H1 (cell line): ENCODE measurements around the gene POLR2A. TPM values are rescaled to one million over a fixed set of nuclear protein-coding genes. Genes with fewer than 3 reads are reported as not detected.

ENCODE experiments used
- CTCF ChIA-PET: fragments of 300-600 bp; sonication (Branson Sonifier 250); formaldehyde crosslinking; loops from one replicate; lab custom pipeline; 2021; ENCODE audit not compliant: partially characterized antibody; lab: Charles Lee
- POLR2A ChIA-PET: fragments of 300-600 bp; sonication (Branson Sonifier 250); formaldehyde crosslinking; loops from one replicate; lab custom pipeline; 2021; ENCODE audit warnings: inconsistent platforms; ENCODE audit not compliant: partially characterized antibody; lab: Charles Lee
- DNase-seq, 2 experiments: peaks; one replicate each; pipeline versions ENCODE4 v3.0.0 to v3.0.0-alpha.2; 2010 to 2022; ENCODE audit warnings: low spot score in 2 of 2, low read depth in 1 of 2, mixed read lengths in 1 of 2
- FAIRE-seq: peaks from 2 replicates; lab custom pipeline; 2011; peaks lifted over from hg19 to GRCh38; lab: Jason Lieb, UNC
- H2AFZ ChIP-seq: 2 replicates; pipeline ENCODE4 v1.8.1; 2012; ENCODE audit warnings: low read length, inconsistent platforms
- H2AK5ac ChIP-seq: 2 replicates; pipeline ENCODE4 v1.6.1; 2013; ENCODE audit warnings: low read depth, low read length
- H2BK120ac ChIP-seq: replicated peaks from 2 replicates; pipeline ENCODE3; 2013; ENCODE audit warnings: low read depth, low read length, inconsistent platforms
- H2BK12ac ChIP-seq: 2 replicates; pipeline ENCODE4 v1.6.1; 2013; ENCODE audit warnings: low read depth, low read length
- H2BK15ac ChIP-seq: 2 replicates; pipeline ENCODE4 v1.6.1; 2013; ENCODE audit warnings: low read length
- H2BK20ac ChIP-seq: 2 replicates; pipeline ENCODE4 v1.6.1; 2013; ENCODE audit warnings: low read length
- H2BK5ac ChIP-seq: 2 replicates; pipeline ENCODE4 v1.6.1; 2013; ENCODE audit warnings: low read depth, low read length
- H3K14ac ChIP-seq: 2 replicates; pipeline ENCODE4 v1.6.1; 2013; ENCODE audit warnings: inconsistent platforms; ENCODE audit not compliant: insufficient read length
- H3K18ac ChIP-seq: 2 replicates; pipeline ENCODE4 v1.6.1; 2013; ENCODE audit warnings: low read length; ENCODE audit errors: extremely low read depth
- H3K23ac ChIP-seq: 2 replicates; pipeline ENCODE4 v1.6.1; 2013; ENCODE audit warnings: inconsistent platforms; ENCODE audit not compliant: insufficient read length
- H3K23me2 ChIP-seq: 2 replicates; pipeline ENCODE4 v1.6.1; 2013; ENCODE audit warnings: low read depth, low read length
- H3K27ac ChIP-seq: 2 replicates; pipeline ENCODE4 v1.6.1; 2011; ENCODE audit warnings: low read depth, low read length, inconsistent platforms
- H3K27me3 ChIP-seq, 4 experiments: replicated peaks in 1 of 4; 1 replicate in 1 of 4; 2 replicates in 3 of 4; pipeline versions ENCODE4 v1.6.1 to v1.8.1; 2011 to 2013; ENCODE audit warnings: low read length in 3 of 4, mild to moderate bottlenecking in 3 of 4, inconsistent platforms in 2 of 4, mixed read lengths in 2 of 4, moderate library complexity in 1 of 4; ENCODE audit not compliant: control insufficient read depth in 3 of 4, insufficient read depth in 3 of 4; ENCODE audit errors: extremely low read depth in 1 of 4
- H3K36me3 ChIP-seq, 4 experiments: 2 replicates each; pipeline versions ENCODE4 v1.6.1 to v1.8.1; 2011 to 2013; ENCODE audit warnings: mild to moderate bottlenecking in 4 of 4, low read length in 3 of 4, moderate library complexity in 2 of 4, control low read depth in 1 of 4, inconsistent platforms in 1 of 4; ENCODE audit not compliant: insufficient read depth in 4 of 4, control insufficient read depth in 2 of 4
- H3K4ac ChIP-seq: replicated peaks from 2 replicates; pipeline ENCODE3; 2013; ENCODE audit warnings: low read length, low read depth, mixed read lengths, inconsistent platforms; ENCODE audit not compliant: insufficient read length
- H3K4me1 ChIP-seq, 4 experiments: replicated peaks in 1 of 4; 1 replicate in 1 of 4; 2 replicates in 3 of 4; pipeline versions ENCODE4 v1.6.1 to v1.8.1; 2011 to 2013; ENCODE audit warnings: low read length in 3 of 4, inconsistent platforms in 2 of 4, mixed read lengths in 1 of 4; ENCODE audit not compliant: insufficient read depth in 4 of 4, control insufficient read depth in 3 of 4
- H3K4me2 ChIP-seq, 2 experiments: 2 replicates each; pipeline versions ENCODE4 v1.6.1 to v1.8.1; 2011 to 2013; ENCODE audit warnings: low read depth in 2 of 2, low read length in 2 of 2, control low read depth in 1 of 2, inconsistent platforms in 1 of 2, mild to moderate bottlenecking in 1 of 2; ENCODE audit not compliant: insufficient read depth in 1 of 2
- H3K4me3 ChIP-seq, 4 experiments: fragments of 200-600, 300-600 bp in 1 of 4; sonication (generic), shearing (Covaris generic), sonication (Bioruptor Twin) in 1 of 4; 2 replicates each; pipeline versions ENCODE4 v1.5.1 to v1.8.1; 2011 to 2016; ENCODE audit warnings: low read length in 4 of 4, low read depth in 3 of 4, control low read depth in 2 of 4, inconsistent platforms in 2 of 4, mild to moderate bottlenecking in 2 of 4, mixed read lengths in 1 of 4, moderate library complexity in 1 of 4; ENCODE audit not compliant: insufficient read depth in 2 of 4; ENCODE audit errors: extremely low read depth in 1 of 4
- H3K56ac ChIP-seq: replicated peaks from 2 replicates; pipeline ENCODE3; 2013; ENCODE audit warnings: low read depth, mild to moderate bottlenecking, mixed read lengths, low read length, inconsistent platforms; ENCODE audit not compliant: insufficient read length
- H3K79me1 ChIP-seq: 2 replicates; pipeline ENCODE4 v1.6.1; 2013; ENCODE audit warnings: low read depth, low read length, control low read depth
- H3K79me2 ChIP-seq, 2 experiments: 2 replicates each; pipeline versions ENCODE4 v1.6.1 to v1.8.1; 2012 to 2013; ENCODE audit warnings: low read length in 2 of 2, mild to moderate bottlenecking in 2 of 2, inconsistent platforms in 1 of 2; ENCODE audit not compliant: insufficient read depth in 2 of 2, control insufficient read depth in 1 of 2
- H3K9ac ChIP-seq, 4 experiments: replicated peaks in 1 of 4; 1 replicate in 1 of 4; 2 replicates in 3 of 4; pipeline versions ENCODE4 v1.6.1 to v1.8.1; 2011 to 2013; ENCODE audit warnings: low read depth in 3 of 4, low read length in 3 of 4, control low read depth in 2 of 4, mild to moderate bottlenecking in 2 of 4, moderate library complexity in 2 of 4, inconsistent platforms in 1 of 4; ENCODE audit errors: extremely low read depth in 1 of 4
- H3K9me3 ChIP-seq, 2 experiments: 2 replicates each; pipeline versions ENCODE4 v1.6.1 to v1.8.1; 2012 to 2013; ENCODE audit warnings: mild to moderate bottlenecking in 2 of 2, moderate library complexity in 2 of 2, control low read depth in 1 of 2, inconsistent platforms in 1 of 2, low read depth in 1 of 2, low read length in 1 of 2, mixed read lengths in 1 of 2; ENCODE audit not compliant: insufficient read depth in 2 of 2
- H4K20me1 ChIP-seq, 2 experiments: replicated peaks in 1 of 2; 2 replicates each; pipeline versions ENCODE3 to v1.8.1; 2011 to 2013; ENCODE audit warnings: inconsistent platforms in 2 of 2, low read length in 2 of 2, mild to moderate bottlenecking in 1 of 2; ENCODE audit not compliant: insufficient read depth in 2 of 2, control insufficient read depth in 1 of 2
- H4K5ac ChIP-seq: 2 replicates; pipeline ENCODE4 v1.6.1; 2013; ENCODE audit warnings: low read length, low read depth, mixed read lengths, inconsistent platforms; ENCODE audit not compliant: insufficient read length
- H4K8ac ChIP-seq: 2 replicates; pipeline ENCODE4 v1.8.0; 2013; ENCODE audit warnings: mild to moderate bottlenecking, moderate library complexity, low read length, inconsistent platforms; ENCODE audit not compliant: insufficient read depth; ENCODE audit errors: extremely low read depth
- H4K91ac ChIP-seq: replicated peaks from 2 replicates; pipeline ENCODE3; 2013; ENCODE audit warnings: low read length, mixed read lengths, inconsistent platforms; ENCODE audit not compliant: insufficient read length
- BACH1 ChIP-seq: IDR thresholded peaks from 2 replicates; pipeline ENCODE4 v1.6.1; 2012; ENCODE audit warnings: low read length, improper control_type of control experiment
- CBX5 ChIP-seq: fragments of 300-800, 300-1000 bp; sonication (generic); IDR thresholded peaks from 2 replicates; pipeline ENCODE4 v1.7.1; 2016; ENCODE audit warnings: antibody characterized with exemption, low read length, low read depth
- CBX8 ChIP-seq: fragments of 300-800, 300-1000 bp; sonication (generic); IDR thresholded peaks from 2 replicates; pipeline ENCODE4 v1.7.1; 2016; ENCODE audit warnings: low read depth, low read length, borderline replicate concordance
- CHD2 ChIP-seq: IDR thresholded peaks from 2 replicates; pipeline ENCODE4 v1.6.1; 2012; ENCODE audit warnings: low read length, improper control_type of control experiment
- CREB1 ChIP-seq: IDR thresholded peaks from 2 replicates; pipeline ENCODE4 v1.6.1; 2012; ENCODE audit warnings: inconsistent platforms
- GTF2F1 ChIP-seq: IDR thresholded peaks from 2 replicates; pipeline ENCODE4 v1.6.1; 2012; ENCODE audit warnings: low read depth, low read length, improper control_type of control experiment, borderline replicate concordance
- PHF8 ChIP-seq: fragments of 200-600 bp; sonication (generic); conservative IDR thresholded peaks from 2 replicates; pipeline ENCODE4 v1.7.1; 2012; ENCODE audit warnings: low read depth, mild to moderate bottlenecking, inconsistent platforms, low read length, moderate library complexity
- RXRA ChIP-seq: IDR thresholded peaks from 2 replicates; pipeline ENCODE4 v1.6.1; 2011; ENCODE audit warnings: low read depth, mild to moderate bottlenecking, low read length, moderate library complexity; ENCODE audit not compliant: insufficient read depth
- SIN3A ChIP-seq, 2 experiments: IDR thresholded peaks in 1 of 2; conservative IDR thresholded peaks in 1 of 2; 2 replicates each; pipeline ENCODE4 v1.6.1; 2011 to 2012; ENCODE audit warnings: low read length in 2 of 2, improper control_type of control experiment in 1 of 2, low read depth in 1 of 2, mild to moderate bottlenecking in 1 of 2
- SIX5 ChIP-seq: IDR thresholded peaks from 2 replicates; pipeline ENCODE4 v1.6.1; 2011; ENCODE audit warnings: mild to moderate bottlenecking, low read depth, low read length
- TAF1 ChIP-seq: IDR thresholded peaks from 2 replicates; pipeline ENCODE4 v1.6.1; 2011; ENCODE audit warnings: mild to moderate bottlenecking, low read depth, low read length
- WGBS, 2 experiments: shearing (Covaris generic) in 1 of 2; methylation state at CpG; one replicate each; pipeline versions ENCODE4 v1.1.6 to v1.1.7; 2013 to 2015; ENCODE audit warnings: low lambda C conversion rate in 2 of 2, mixed read lengths in 2 of 2, inconsistent platforms in 1 of 2, low coverage in 1 of 2, missing lambda C conversion rate in 1 of 2; ENCODE audit not compliant: insufficient replicate concordance in 2 of 2, insufficient coverage in 1 of 2, insufficient read length in 1 of 2; ENCODE audit errors: extremely low coverage in 1 of 2, missing lambda C conversion rate in 1 of 2; 5-methylcytosine and 5-hydroxymethylcytosine counted together
- polyA plus RNA-seq, 7 experiments: library from polyadenylated mRNA; depleted of rRNA in 3 of 7; stranded (reverse) in 5 of 7; unstranded in 2 of 7; fragments of >200 nt in 5 of 7; fragments of 200-250 nt in 2 of 7; gene quantifications; 1 replicate in 5 of 7; 2 replicates in 1 of 7; 4 replicates in 1 of 7; pipeline versions ENCODE4 v1.2.1 to v1.2.3, GENCODE V29; 2011 to 2013; ENCODE audit warnings: missing spikeins in 2 of 7, mixed read lengths in 2 of 7
- total RNA-seq: library from RNA; stranded (reverse); fragmentation: NEBNext Ultra II Directional; extraction: Animal tissue kit (Norgen Biotek cat#: 25700); gene quantifications from 2 replicates; pipeline ENCODE4 v1.2.1, GENCODE V29; 2021

POLR2A gene
- total and polyA plus RNA-seq, 2 of the 8 experiments (the other 6 are each of a cell fraction or from before 2014, with no cell fraction given) = 26.8 to 150 TPM

DNA sequence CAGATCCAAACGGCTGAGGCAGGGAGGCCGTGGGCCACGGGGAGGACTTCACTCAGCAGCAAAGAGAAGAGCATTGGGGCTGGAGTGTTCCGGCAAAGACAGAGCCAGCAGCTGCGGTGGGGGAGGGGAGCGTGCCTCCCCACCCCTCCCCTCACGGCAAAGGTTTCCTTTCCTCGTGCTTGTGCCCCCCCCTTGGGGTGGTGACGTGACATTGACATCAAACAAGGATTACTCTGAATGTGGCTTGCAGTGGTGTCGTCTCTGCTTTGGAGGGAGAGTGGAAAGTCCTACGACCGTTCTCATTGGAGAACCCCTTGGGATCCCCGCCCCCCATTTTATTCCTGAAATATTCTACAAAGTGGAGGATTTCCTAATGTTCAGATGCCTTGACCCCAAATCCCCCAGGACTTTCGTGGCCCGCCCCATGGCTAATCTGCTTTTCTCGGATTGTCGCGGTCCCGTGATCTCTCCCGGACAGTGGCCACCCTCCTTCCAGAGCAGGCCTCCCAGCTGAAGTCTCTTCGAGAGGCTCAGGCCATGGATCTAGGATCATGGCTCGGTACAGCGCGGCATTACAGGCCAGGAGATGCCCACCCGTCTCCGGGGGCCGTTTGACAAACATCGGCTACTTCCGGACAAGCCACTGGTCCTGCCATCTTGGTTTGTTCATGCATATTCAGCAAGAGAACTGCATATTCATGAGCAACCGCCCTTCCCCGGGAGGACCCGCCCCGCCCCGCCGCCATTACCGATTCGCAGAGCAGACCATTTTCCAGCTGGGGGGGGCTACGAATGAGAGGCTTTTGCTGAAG lies 705 bp upstream of the POLR2A start:
- H3K4me3 ChIP-seq = peak overlapping the region; percentile 65 to 85 (median 80)
- WGBS, 2 experiments = 9% methylated on average over 34 of the region's 38 CpGs; no CpG with 5 or more reads in 1 of the 2 experiments
- peaks cover 21 to 39% of the 10 kb centered on the region in 2 experiments for H3K79me2 ChIP-seq
- DNase-seq (peak; percentile 74 to 91), FAIRE-seq (no peak)
- ChIA-PET POLR2A (interaction anchor here (0.6 to 14.3 kb wide), 45 partner anchors 7 to 224 kb away, joined by 3 to 339 read pairs (median 5); partner anchors contain the start of genes ACAP1, CD68, CHRNB1 and FGF11), CTCF (no interaction called here)
- no peak overlapping the region for H3K23ac ChIP-seq
- peaks cover 5% of the 10 kb centered on the region for H3K79me1 ChIP-seq
- peaks cover 2 to 21% (median 16%) of the 10 kb centered on the region in 4 experiments for H3K4me1 ChIP-seq
- H3K56ac ChIP-seq = peak overlapping the region; percentile 96
- H3K18ac ChIP-seq = peak overlapping the region; percentile 96
- peak overlapping the region; percentile 80 for H2BK120ac ChIP-seq
- peak overlapping the region; percentile 99 for H2BK5ac ChIP-seq
- H3K23me2 ChIP-seq = peaks cover 19% of the 10 kb centered on the region
- peak overlapping the region; percentile 94; the same call in 1 of the 2 replicates for H4K8ac ChIP-seq
- peak overlapping the region; percentile 93 for H2BK12ac ChIP-seq
- H3K9ac ChIP-seq = peak overlapping the region; percentile 86 to 98 (median 90)
- H2AK5ac ChIP-seq = 0 out of 2 replicates have a peak overlapping the region, but pooled peaks have one; percentile 16
- no peaks in the 10 kb centered on the region for H3K36me3 ChIP-seq
- H3K4me2 ChIP-seq = peak overlapping the region; percentile 83 to 96
- H3K14ac ChIP-seq = no peak overlapping the region
- H2AFZ ChIP-seq = peak overlapping the region; percentile 19; the same call in 1 of the 2 replicates
- H4K5ac ChIP-seq = peak overlapping the region; percentile 95
- no peaks in the 10 kb centered on the region for H3K9me3 ChIP-seq
- H3K4ac ChIP-seq = peak overlapping the region; percentile 98
- H2BK15ac ChIP-seq = peak overlapping the region; percentile 72; the same call in 1 of the 2 replicates
- H3K27me3 ChIP-seq = no peaks in the 10 kb centered on the region
- H3K27ac ChIP-seq = peak overlapping the region; percentile 96
- H2BK20ac ChIP-seq = no peak overlapping the region
- H4K20me1 ChIP-seq = peaks cover 9 to 13% of the 10 kb centered on the region in 2 experiments
- peak overlapping the region; percentile 49 for H4K91ac ChIP-seq
- peak; percentile 82 for TF ChIP-seq CREB1
- TF ChIP-seq RXRA = no peak
- TF ChIP-seq PHF8 = no peak; the same call in 1 of the 2 replicates
- TF ChIP-seq CBX5 = no peak
- peak; percentile 9; the same call in 1 of the 2 replicates for TF ChIP-seq CHD2
- no peak for TF ChIP-seq TAF1
- no peak for TF ChIP-seq SIX5
- 0 out of 4 replicates have a peak, but pooled peaks of 1 of the 2 experiments have one; percentile 54 for TF ChIP-seq SIN3A (conservative IDR thresholded peaks at IDR 0.05 in 1 of 2, IDR thresholded peaks at IDR 0.05 in 1 of 2; ENCODE audit: low read depth in 1 of 2, low read length in 2 of 2)
- no peak for TF ChIP-seq CBX8
- TF ChIP-seq GTF2F1 = no peak
- no peak for TF ChIP-seq BACH1
